Neural cell (in vitro differentiated cells): Measurements from ENCODE around the gene ASCC1.

Experiments
- EP300 ChIP-seq: fragments of 450-650 bp; conservative IDR thresholded peaks from 2 replicates; pipeline ENCODE4 v1.6.1; 2014; ENCODE audit warnings: antibody characterized with exemption, mild to moderate bottlenecking, moderate library complexity; ENCODE audit not compliant: poor library complexity, severe bottlenecking
- EZH2 ChIP-seq: fragments of 200-600, 300-800 bp; shearing (Covaris generic), sonication (generic); IDR thresholded peaks from 2 replicates; pipeline ENCODE4 v1.6.1; 2014; ENCODE audit warnings: antibody characterized with exemption, low read length, borderline replicate concordance, mild to moderate bottlenecking; ENCODE audit not compliant: insufficient read depth, poor library complexity, severe bottlenecking
- MXI1 ChIP-seq: fragments of 450-650 bp; conservative IDR thresholded peaks from 2 replicates; pipeline ENCODE4 v1.6.1; 2014; ENCODE audit warnings: antibody characterized with exemption, mild to moderate bottlenecking; ENCODE audit not compliant: poor library complexity, severe bottlenecking
- POLR2AphosphoS5 ChIP-seq: IDR thresholded peaks from 2 replicates; pipeline ENCODE4 v1.6.1; 2012
- RAD21 ChIP-seq: fragments of 450-650 bp; conservative IDR thresholded peaks from 2 replicates; pipeline ENCODE4 v1.6.1; 2014; ENCODE audit warnings: antibody characterized with exemption, mild to moderate bottlenecking, moderate library complexity
- SMC3 ChIP-seq: fragments of 450-650 bp; conservative IDR thresholded peaks from 2 replicates; pipeline ENCODE4 v1.6.1; 2014; ENCODE audit warnings: antibody characterized with exemption, mild to moderate bottlenecking, moderate library complexity; ENCODE audit not compliant: poor library complexity
- TAF1 ChIP-seq: IDR thresholded peaks from 2 replicates; pipeline ENCODE4 v1.6.1; 2012; ENCODE audit warnings: low read depth
- TF ChIP-seq, protein P1 (sequence below): fragments of 450-650 bp; IDR thresholded peaks from 2 replicates; pipeline ENCODE4 v1.5.1; 2014; ENCODE audit warnings: antibody characterized with exemption, mild to moderate bottlenecking, moderate library complexity; ENCODE audit not compliant: poor library complexity, severe bottlenecking
- TF ChIP-seq, protein P2 (sequence below): IDR thresholded peaks from 2 replicates; pipeline ENCODE4 v1.6.1; 2012; ENCODE audit warnings: borderline replicate concordance

DNA sequence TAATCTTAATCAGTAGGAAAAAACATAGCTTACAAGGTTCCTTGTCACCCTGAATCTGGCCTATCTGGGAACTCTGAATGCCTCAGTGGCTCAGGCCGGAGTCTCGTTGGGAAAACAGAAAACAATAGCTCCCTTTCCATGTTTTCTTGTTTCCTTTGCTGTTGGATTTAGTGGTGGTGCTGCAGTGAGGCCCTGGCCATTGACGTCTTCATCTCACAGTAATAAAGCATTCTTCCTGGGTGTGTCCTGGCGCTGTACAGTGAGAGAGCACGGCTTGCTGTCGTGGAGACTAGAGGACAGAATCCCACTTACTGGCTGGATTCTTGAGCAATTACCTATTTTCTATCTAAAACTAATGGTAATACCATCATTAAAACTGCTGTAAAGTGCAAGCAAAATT is 126.5 kb downstream of the ASCC1 start:
- TF ChIP-seq, protein P1, sequence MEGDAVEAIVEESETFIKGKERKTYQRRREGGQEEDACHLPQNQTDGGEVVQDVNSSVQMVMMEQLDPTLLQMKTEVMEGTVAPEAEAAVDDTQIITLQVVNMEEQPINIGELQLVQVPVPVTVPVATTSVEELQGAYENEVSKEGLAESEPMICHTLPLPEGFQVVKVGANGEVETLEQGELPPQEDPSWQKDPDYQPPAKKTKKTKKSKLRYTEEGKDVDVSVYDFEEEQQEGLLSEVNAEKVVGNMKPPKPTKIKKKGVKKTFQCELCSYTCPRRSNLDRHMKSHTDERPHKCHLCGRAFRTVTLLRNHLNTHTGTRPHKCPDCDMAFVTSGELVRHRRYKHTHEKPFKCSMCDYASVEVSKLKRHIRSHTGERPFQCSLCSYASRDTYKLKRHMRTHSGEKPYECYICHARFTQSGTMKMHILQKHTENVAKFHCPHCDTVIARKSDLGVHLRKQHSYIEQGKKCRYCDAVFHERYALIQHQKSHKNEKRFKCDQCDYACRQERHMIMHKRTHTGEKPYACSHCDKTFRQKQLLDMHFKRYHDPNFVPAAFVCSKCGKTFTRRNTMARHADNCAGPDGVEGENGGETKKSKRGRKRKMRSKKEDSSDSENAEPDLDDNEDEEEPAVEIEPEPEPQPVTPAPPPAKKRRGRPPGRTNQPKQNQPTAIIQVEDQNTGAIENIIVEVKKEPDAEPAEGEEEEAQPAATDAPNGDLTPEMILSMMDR = no peak
- TF ChIP-seq POLR2AphosphoS5 = no peak
- no peak for TF ChIP-seq TAF1
- no peak for TF ChIP-seq EZH2
- TF ChIP-seq, protein P2, sequence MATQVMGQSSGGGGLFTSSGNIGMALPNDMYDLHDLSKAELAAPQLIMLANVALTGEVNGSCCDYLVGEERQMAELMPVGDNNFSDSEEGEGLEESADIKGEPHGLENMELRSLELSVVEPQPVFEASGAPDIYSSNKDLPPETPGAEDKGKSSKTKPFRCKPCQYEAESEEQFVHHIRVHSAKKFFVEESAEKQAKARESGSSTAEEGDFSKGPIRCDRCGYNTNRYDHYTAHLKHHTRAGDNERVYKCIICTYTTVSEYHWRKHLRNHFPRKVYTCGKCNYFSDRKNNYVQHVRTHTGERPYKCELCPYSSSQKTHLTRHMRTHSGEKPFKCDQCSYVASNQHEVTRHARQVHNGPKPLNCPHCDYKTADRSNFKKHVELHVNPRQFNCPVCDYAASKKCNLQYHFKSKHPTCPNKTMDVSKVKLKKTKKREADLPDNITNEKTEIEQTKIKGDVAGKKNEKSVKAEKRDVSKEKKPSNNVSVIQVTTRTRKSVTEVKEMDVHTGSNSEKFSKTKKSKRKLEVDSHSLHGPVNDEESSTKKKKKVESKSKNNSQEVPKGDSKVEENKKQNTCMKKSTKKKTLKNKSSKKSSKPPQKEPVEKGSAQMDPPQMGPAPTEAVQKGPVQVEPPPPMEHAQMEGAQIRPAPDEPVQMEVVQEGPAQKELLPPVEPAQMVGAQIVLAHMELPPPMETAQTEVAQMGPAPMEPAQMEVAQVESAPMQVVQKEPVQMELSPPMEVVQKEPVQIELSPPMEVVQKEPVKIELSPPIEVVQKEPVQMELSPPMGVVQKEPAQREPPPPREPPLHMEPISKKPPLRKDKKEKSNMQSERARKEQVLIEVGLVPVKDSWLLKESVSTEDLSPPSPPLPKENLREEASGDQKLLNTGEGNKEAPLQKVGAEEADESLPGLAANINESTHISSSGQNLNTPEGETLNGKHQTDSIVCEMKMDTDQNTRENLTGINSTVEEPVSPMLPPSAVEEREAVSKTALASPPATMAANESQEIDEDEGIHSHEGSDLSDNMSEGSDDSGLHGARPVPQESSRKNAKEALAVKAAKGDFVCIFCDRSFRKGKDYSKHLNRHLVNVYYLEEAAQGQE = no peak
- no peak for TF ChIP-seq SMC3
- no peak for TF ChIP-seq EP300
- TF ChIP-seq RAD21 = no peak
- TF ChIP-seq MXI1 = no peak
